Ishikawa (cell line): Measurements from ENCODE around the gene TNRC6C.

Experiments used
- CEBPB ChIP-seq: IDR thresholded peaks from 2 replicates; pipeline ENCODE4 v1.6.1; 2012
- CREB1 ChIP-seq: IDR thresholded peaks from 2 replicates; pipeline ENCODE4 v1.6.1; 2012; ENCODE audit warnings: low read depth
- EGR1 ChIP-seq: IDR thresholded peaks from 2 replicates; pipeline ENCODE4 v1.6.1; 2012
- EP300 ChIP-seq: IDR thresholded peaks from 2 replicates; pipeline ENCODE4 v1.6.1; 2012; ENCODE audit warnings: borderline replicate concordance
- FOXM1 ChIP-seq: IDR thresholded peaks from 2 replicates; pipeline ENCODE4 v1.6.1; 2012; ENCODE audit warnings: low read depth, borderline replicate concordance
- NFIC ChIP-seq: IDR thresholded peaks from 2 replicates; pipeline ENCODE4 v1.6.1; 2012
- RAD21 ChIP-seq: IDR thresholded peaks from 2 replicates; pipeline ENCODE4 v1.6.1; 2012; ENCODE audit warnings: low read depth
- TAF1 ChIP-seq: IDR thresholded peaks from 2 replicates; pipeline ENCODE4 v1.6.1; 2012; ENCODE audit warnings: low read depth, mild to moderate bottlenecking
- TCF12 ChIP-seq: IDR thresholded peaks from 2 replicates; pipeline ENCODE4 v1.6.1; 2012; ENCODE audit warnings: low read depth
- TEAD4 ChIP-seq: IDR thresholded peaks from 2 replicates; pipeline ENCODE4 v1.6.1; 2012
- YY1 ChIP-seq: IDR thresholded peaks from 2 replicates; pipeline ENCODE4 v1.6.1; 2012; ENCODE audit warnings: low read depth
- ZBTB7A ChIP-seq: IDR thresholded peaks from 2 replicates; pipeline ENCODE4 v1.6.1; 2012; ENCODE audit warnings: low read depth
- TF ChIP-seq, protein P1 (sequence below): IDR thresholded peaks from 2 replicates; pipeline ENCODE4 v1.6.1; 2012
- TF ChIP-seq, protein P2 (sequence below): IDR thresholded peaks from 2 replicates; pipeline ENCODE4 v1.6.1; 2012; ENCODE audit warnings: low read depth, mild to moderate bottlenecking
- TF ChIP-seq, protein P3 (sequence below): IDR thresholded peaks from 2 replicates; pipeline ENCODE4 v1.6.1; 2012

TNRC6C gene

DNA sequence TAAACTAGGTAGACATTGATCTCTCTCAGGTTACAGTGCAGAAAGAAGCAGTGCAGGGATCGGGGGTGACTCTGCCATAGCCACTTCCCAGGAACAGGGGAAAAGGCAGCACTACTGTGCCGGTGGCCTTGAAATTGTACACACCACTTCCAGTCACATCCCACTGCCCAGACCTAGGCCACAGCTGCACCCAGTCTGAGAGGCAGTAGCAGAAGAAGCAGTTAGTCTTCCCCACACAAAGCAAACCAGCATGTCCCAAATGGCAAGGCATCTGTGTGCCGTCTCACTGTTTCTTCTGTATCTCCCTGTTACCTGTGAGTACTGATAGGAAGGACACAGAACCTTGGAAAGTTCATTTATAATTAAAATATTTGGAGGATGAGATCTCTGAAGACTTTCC lies 123.0 kb downstream of the TNRC6C start:
- TF ChIP-seq TEAD4 (no peak), ZBTB7A (no peak), TAF1 (no peak), YY1 (no peak), EP300 (no peak), CEBPB (no peak), TCF12 (no peak), CREB1 (no peak), RAD21 (no peak)
- TF ChIP-seq, protein P1, sequence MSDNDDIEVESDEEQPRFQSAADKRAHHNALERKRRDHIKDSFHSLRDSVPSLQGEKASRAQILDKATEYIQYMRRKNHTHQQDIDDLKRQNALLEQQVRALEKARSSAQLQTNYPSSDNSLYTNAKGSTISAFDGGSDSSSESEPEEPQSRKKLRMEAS, result no peak
- TF ChIP-seq, protein P2, sequence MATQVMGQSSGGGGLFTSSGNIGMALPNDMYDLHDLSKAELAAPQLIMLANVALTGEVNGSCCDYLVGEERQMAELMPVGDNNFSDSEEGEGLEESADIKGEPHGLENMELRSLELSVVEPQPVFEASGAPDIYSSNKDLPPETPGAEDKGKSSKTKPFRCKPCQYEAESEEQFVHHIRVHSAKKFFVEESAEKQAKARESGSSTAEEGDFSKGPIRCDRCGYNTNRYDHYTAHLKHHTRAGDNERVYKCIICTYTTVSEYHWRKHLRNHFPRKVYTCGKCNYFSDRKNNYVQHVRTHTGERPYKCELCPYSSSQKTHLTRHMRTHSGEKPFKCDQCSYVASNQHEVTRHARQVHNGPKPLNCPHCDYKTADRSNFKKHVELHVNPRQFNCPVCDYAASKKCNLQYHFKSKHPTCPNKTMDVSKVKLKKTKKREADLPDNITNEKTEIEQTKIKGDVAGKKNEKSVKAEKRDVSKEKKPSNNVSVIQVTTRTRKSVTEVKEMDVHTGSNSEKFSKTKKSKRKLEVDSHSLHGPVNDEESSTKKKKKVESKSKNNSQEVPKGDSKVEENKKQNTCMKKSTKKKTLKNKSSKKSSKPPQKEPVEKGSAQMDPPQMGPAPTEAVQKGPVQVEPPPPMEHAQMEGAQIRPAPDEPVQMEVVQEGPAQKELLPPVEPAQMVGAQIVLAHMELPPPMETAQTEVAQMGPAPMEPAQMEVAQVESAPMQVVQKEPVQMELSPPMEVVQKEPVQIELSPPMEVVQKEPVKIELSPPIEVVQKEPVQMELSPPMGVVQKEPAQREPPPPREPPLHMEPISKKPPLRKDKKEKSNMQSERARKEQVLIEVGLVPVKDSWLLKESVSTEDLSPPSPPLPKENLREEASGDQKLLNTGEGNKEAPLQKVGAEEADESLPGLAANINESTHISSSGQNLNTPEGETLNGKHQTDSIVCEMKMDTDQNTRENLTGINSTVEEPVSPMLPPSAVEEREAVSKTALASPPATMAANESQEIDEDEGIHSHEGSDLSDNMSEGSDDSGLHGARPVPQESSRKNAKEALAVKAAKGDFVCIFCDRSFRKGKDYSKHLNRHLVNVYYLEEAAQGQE, result no peak

DNA sequence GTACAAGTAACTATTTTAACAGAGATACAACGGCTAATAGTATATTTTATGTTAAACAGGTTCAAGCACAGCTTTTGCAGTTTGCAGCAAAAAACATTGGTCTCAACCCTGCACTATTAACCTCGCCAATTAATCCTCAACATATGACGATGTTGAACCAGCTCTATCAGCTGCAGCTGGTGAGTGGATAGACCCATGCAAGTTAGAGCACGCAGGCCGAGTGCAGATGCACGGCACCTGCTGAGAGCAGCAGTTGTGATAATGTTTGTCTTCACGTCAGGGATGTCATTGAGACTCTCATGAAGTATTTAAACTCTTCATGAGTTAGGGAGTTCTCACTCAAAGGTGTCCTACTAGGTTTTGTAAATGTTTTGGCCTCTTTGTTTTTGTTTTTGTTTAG lies 124.5 kb downstream of the TNRC6C start:
- no peak for TF ChIP-seq EP300
- TF ChIP-seq ZBTB7A, result no peak
- TF ChIP-seq TAF1, result no peak
- no peak for TF ChIP-seq RAD21
- TF ChIP-seq, protein P3, sequence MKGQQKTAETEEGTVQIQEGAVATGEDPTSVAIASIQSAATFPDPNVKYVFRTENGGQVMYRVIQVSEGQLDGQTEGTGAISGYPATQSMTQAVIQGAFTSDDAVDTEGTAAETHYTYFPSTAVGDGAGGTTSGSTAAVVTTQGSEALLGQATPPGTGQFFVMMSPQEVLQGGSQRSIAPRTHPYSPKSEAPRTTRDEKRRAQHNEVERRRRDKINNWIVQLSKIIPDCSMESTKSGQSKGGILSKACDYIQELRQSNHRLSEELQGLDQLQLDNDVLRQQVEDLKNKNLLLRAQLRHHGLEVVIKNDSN, result no peak
- TF ChIP-seq, protein P2, result no peak
- TF ChIP-seq, protein P1, result no peak
- no peak for TF ChIP-seq NFIC
- TF ChIP-seq EGR1, result no peak
- TF ChIP-seq CEBPB, result no peak
- no peak for TF ChIP-seq FOXM1
- no peak for TF ChIP-seq CREB1
- no peak for TF ChIP-seq TEAD4
- no peak for TF ChIP-seq YY1
- TF ChIP-seq TCF12, result no peak

DNA sequence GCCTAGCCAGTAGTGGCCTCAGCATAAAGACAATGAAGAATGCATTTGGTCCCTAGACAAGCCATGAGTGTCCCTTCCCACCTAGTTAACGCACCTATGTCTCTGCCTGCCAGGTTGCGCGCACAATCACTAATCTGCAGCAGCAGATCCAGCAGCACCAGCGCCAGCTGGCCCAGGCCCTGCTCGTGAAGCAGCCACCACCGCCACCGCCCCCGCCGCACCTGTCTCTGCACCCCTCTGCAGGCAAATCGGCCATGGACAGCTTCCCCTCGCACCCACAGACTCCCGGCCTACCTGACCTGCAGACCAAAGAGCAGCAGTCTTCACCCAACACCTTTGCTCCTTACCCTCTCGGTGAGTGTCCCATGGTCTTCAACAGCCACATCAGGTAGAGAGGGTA lies 128.2 kb downstream of the TNRC6C start:
- TF ChIP-seq CEBPB (no peak), TCF12 (no peak), YY1 (no peak), ZBTB7A (no peak), RAD21 (no peak)
- TF ChIP-seq, protein P2, result no peak
- TF ChIP-seq, protein P3, result no peak

DNA sequence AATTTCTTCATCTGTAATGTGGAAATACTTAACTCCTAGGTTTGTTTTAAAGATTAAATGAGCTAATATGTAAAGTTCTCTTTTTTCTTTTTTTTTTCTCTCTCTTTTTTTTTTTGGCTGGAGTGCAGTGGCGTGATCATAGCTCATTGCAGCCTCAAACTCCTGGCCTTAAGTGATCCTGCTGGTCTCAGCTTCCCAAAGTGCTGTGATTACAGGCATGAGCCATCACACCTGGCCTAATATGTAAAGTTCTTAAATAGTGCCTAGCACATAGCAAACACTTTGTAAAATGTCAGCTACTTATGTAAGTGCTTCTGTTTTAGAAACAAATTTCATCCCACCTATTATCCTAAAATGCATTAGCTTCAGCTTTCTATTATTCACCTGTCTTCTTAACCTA lies 130.0 kb downstream of the TNRC6C start:
- TF ChIP-seq, protein P3, result no peak
- no peak for TF ChIP-seq RAD21
- no peak for TF ChIP-seq EP300
- TF ChIP-seq TEAD4, result no peak
- no peak for TF ChIP-seq CREB1
- TF ChIP-seq, protein P2, result no peak
- no peak for TF ChIP-seq ZBTB7A
- no peak for TF ChIP-seq TAF1
- no peak for TF ChIP-seq CEBPB
- no peak for TF ChIP-seq FOXM1
- TF ChIP-seq EGR1, result no peak
